8988T (cell line): Measurements from ENCODE around the gene SMAD3.

Source experiments
- DNase-seq: peaks from one replicate; pipeline ENCODE4 v3.0.0; 2011

The SMAD3 gene

GRCh38 chr15:67185621-67186225 lies 120.3 kb downstream of the SMAD3 start:
- DNase-seq, result no peak

DNA sequence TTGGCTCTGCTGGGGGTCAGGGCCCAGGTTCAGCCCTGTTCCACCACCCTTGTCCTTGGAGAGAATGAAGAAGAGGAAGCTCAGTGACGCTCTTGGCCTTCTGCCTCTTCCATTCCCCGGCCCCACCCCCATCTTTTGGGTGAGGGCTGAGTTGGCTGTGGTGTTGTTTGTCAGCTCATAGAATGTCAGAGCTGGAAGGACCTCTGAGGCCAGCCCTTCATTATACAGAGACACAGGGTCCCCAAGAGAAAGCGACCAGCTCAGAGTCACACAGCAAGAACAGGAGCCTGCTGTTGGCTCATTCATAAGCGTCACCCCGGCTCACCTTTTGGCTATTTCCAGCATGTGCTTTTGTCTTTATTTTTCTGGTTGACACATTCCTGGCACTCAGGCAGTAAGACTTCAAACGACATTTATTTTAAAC lies 120.8 kb downstream of the SMAD3 start:
- DNase-seq, result no peak

- DNase-seq, result no peak
Observed at GRCh38 chr15:67186688-67187087, 121.3 kb downstream of the SMAD3 start.

DNA sequence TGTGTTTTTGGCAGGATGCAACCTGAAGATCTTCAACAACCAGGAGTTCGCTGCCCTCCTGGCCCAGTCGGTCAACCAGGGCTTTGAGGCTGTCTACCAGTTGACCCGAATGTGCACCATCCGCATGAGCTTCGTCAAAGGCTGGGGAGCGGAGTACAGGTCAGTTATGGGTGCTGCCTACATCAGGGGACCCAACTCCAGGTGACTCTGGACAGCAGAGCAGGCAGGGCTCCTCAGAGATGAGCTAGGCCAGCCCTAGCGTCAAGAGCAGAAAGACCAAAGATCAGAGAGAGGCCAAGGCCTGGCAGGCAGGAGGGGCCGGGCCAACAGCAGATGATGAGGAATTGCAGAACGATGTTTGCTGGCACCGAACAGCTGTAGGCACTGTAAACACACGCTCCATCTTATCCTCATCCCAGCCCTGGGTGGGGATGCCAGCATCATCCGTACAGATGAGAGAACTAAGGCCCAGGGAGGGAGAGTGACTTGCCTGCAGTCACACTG lies 122.0 kb downstream of the SMAD3 start:
- no peak for DNase-seq

DNA sequence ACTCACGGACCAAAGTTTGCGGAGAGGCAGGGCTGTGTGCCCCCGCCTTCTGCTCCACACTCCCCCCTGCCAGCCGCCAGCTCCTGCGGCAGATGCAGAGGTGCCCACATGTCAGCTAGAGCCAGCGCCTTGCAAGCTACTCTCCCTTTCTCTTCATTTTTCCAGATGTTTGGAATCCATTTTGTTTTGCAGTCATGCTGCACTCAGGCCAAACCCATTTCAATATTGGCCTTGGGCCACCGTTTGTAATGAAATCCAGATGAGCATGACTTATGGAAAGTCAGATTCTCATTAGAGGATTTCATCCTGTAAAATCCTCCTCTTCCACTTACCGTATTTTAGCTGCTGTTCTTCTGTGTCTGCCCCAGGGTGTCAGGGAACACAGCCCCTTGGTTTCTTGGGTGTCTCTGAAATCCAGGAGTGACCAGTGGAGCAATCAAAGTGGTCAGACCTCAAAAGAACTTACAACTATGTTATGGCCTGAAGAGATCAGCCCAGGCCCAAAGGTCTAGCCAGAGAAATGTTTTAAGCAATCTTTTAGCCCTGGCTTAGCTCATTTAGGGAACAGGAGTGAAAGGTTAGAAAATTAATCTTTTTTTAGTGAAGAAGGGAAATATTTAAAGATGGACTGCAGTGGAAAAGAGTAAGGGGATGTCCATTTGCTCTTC lies 123.3 kb downstream of the SMAD3 start:
- DNase-seq, result no peak

DNA sequence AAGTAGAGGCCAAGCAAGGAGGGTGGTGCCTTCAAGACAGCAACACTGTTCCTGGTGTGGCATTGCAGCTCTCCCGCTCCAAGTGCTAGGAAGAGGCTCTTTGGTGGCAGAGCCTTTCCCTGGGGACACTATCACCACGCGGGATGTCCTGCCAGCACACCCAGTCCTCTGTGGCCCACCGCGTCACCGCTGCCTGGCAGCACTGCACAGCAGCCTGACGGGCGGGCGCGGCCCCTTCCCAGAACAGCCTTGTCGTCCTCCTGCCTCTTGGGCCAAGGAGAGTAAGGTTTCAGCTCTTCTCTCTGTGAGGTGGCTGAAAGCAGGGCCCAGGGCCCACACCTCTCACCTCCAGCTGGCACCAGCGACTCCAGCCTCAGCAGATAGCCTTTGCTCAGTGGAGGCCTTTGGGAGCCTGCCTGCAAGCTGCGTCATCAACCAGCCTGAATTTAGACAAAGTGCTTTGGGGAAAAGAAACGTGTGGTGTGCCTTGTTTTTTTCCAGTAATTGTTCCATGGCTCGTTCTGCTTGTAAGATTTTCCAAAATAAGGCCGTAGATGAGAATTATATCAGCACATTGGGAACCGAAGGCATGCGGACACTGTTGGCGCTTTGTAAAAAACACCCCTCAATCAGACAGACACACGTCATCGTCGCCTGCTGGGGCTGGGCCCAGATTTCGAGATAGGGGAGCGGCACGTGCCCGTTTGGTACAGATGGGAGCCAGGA lies 124.1 kb downstream of the SMAD3 start:
- DNase-seq, result no peak

- DNase-seq, result no peak
Observed at GRCh38 chr15:67190326-67190725, 124.9 kb downstream of the SMAD3 start.

DNA sequence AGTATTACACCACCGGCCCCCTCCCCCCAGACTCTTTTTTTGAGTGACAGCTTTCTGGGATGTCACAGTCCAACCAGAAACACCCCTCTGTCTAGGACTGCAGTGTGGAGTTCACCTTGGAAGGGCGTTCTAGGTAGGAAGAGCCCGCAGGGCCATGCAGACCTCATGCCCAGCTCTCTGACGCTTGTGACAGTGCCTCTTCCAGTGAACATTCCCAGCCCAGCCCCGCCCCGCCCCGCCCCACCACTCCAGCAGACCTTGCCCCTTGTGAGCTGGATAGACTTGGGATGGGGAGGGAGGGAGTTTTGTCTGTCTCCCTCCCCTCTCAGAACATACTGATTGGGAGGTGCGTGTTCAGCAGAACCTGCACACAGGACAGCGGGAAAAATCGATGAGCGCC lies 125.4 kb downstream of the SMAD3 start:
- no peak for DNase-seq

- DNase-seq, result no peak
Observed at GRCh38 chr15:67192185-67192820, 126.9 kb downstream of the SMAD3 start.

GRCh38 chr15:67193223-67193990 lies 128.0 kb downstream of the SMAD3 start:
- DNase-seq, result no peak

DNA sequence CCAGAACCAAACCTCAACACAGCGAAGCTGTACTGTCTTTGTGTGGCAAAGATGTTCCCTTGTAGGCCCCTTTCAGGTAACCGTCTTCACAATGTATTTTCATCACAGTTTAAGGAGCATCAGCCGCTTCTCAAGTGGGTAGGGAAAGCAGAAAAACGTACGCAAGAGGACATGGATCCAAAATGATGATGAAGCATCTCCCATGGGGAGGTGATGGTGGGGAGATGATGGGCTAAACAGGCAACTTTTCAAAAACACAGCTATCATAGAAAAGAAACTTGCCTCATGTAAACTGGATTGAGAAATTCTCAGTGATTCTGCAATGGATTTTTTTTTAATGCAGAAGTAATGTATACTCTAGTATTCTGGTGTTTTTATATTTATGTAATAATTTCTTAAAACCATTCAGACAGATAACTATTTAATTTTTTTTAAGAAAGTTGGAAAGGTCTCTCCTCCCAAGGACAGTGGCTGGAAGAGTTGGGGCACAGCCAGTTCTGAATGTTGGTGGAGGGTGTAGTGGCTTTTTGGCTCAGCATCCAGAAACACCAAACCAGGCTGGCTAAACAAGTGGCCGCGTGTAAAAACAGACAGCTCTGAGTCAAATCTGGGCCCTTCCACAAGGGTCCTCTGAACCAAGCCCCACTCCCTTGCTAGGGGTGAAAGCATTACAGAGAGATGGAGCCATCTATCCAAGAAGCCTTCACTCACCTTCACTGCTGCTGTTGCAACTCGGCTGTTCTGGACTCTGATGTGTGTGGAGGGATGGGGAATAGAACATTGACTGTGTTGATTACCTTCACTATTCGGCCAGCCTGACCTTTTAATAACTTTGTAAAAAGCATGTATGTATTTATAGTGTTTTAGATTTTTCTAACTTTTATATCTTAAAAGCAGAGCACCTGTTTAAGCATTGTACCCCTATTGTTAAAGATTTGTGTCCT lies 129.0 kb downstream of the SMAD3 start:
- DNase-seq, result no peak

DNA sequence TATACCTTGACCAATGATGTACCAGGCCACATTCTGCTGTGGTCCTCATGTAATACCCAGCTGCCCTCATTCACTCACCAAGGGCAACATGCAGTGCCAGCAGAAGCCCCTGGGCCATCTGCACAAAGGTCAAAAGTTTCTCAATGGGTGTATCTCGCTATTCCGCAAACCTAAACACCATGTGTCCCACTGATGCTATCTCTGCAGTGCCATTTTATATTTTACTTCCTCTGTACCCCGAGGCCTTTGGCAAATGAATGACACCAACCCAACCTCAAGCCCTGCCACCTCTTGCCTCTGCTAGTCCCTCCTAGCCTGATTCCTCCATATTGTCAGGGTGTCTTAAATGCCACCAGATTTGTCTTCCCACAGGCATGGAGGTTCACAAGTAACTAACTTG lies 129.9 kb downstream of the SMAD3 start:
- no peak for DNase-seq

- no peak for DNase-seq
Observed at GRCh38 chr15:67196222-67196621, 130.8 kb downstream of the SMAD3 start.

DNA sequence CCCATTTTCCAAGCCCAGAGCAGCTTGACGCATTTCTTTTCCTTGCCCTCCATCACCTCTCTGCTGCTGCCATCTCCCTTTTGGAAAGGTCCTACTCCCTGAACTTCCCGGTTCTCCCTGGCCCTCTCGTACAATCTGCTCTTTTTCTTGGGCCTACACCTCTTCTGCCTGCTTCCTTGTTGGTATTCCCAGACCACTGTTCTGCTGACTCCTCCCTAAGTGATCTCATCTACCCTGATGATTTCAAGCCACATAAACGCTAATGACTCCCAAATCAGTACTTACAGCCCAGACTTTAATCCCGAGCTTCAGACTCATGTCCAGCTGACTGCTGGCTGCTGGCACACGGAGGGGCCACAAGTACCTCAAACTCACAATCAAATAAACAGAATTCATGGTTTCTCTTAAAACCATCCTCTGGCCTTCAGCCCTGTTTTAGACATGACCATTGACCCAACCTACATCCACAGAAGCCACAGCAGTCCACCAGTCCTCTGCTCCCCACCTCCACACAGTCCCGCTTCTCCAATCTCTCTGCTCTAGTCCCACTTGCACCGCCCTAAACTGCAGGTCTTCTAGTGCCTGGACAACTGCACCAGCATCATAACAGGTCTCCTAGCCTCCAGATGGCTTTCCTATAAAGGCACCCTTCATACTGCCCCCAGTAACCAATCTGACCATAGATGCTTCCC lies 131.4 kb downstream of the SMAD3 start:
- DNase-seq, result no peak

- no peak for DNase-seq
Observed at GRCh38 chr15:67197364-67197695, 131.9 kb downstream of the SMAD3 start.

GRCh38 chr15:67198157-67198754 lies 132.9 kb downstream of the SMAD3 start:
- DNase-seq, result no peak

DNA sequence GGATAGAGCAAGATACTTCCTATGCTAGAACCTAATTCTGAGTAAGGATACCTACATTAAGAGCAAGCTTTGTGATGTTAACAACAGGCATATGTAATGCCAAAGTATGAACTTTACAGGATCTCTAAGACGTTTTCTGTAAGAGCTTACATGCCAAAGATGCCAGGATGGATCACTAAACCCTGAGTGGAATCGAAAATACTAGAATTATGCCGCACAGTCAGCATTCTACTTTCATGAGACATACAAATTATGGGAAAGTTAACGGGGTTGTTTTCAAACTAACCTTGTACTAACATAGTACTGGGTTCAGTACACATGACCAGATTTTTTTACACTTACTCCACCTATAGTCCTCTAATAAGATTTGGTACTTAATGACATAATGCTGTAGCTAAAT lies 134.0 kb downstream of the SMAD3 start:
- no peak for DNase-seq

GRCh38 chr15:67199881-67200763 lies 134.7 kb downstream of the SMAD3 start:
- no peak for DNase-seq

DNA sequence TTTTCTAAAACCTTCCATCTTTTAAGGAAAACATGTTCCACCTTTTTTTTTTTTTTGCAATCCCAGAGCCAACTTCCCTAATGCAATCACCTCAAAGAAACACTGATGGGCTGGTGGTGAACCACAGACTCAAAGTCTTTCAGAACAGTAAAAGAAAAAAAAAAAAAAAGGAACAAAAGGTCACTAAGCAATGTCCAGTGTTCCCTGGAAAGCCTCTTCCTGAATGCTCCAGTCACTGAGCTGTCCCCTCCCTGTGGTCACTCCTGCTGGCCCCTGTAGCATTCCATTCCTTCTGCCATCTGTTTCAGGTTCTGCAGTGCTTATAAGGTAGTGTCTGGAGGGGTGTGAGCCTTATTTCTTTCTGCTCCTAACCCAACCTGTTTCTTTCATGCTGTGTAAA lies 135.7 kb downstream of the SMAD3 start:
- DNase-seq, result no peak

DNA sequence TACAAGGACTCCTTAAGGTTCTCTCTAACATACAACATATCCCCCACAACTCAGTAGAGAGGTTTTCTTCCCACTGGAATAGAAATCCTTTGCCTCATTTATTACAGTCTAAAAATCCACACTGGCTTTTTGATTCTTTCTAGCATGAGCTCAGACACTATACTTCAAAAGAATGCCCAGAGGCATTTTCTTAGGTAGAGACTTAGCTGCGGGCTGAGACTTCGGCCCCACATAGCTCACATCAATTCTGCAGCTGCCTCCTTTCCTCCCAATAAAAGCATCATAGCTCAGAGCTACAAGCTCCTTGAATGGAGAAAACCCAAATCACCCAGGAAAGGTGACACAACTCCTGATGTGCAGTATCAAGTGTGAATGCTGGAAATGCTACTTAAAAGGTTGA lies 136.7 kb downstream of the SMAD3 start:
- no peak for DNase-seq
